ENCODE results near the gene LRG1. TPM values are rescaled to one million over a fixed set of nuclear protein-coding genes. Genes with fewer than 3 reads are reported as not detected.

LRG1 gene
- total and polyA plus RNA-seq, 2 donors = 0.52 to 2.1 TPM

- Histone ChIP-seq H3K9me3 (ENCODE audit: control insufficient read depth in 2 of 2, insufficient read depth in 1 of 2, low read length in 1 of 2) (peaks cover 1 to 10% of the 10 kb centered on the region in 2 donors), H3K36me3 (ENCODE audit: control insufficient read depth in 2 of 2, insufficient read depth in 2 of 2, low read length in 1 of 2) (no peaks in the 10 kb centered on the region), H3K4me1 (ENCODE audit: control insufficient read depth in 2 of 2, insufficient read depth in 2 of 2, low read length in 2 of 2) (peaks cover 0 to 4% of the 10 kb centered on the region in 2 donors), H3K27me3 (ENCODE audit: control insufficient read depth in 2 of 2, insufficient read depth in 1 of 2, low read length in 1 of 2) (peaks cover 39 to 76% of the 10 kb centered on the region in 2 donors), H3K27ac (ENCODE audit: low read depth in 1 of 2, low read length in 1 of 2) (no peak overlapping the region), H3K4me3 (ENCODE audit: low read length in 2 of 2) (no peak overlapping the region)
- DNase-seq (ENCODE audit: low read depth in 6 of 9, low spot score in 9 of 9) = peak in 3 of 9 donors; percentile 37 to 46 (median 42)
- 62% methylated on average over 17 of the region's 17 CpGs for WGBS
These were observed 36.4 kb upstream of the LRG1 start for GRCh38 chr19:4576016-4576933.

- no peak overlapping the region for H3K27ac ChIP-seq (ENCODE audit: low read depth in 1 of 2, low read length in 1 of 2)
- peaks cover 0 to 2% of the 10 kb centered on the region in 2 donors for H3K4me1 ChIP-seq (ENCODE audit: control insufficient read depth in 2 of 2, insufficient read depth in 2 of 2, low read length in 2 of 2)
These were observed 35.6 kb upstream of the LRG1 start for GRCh38 chr19:4575267-4576015.

DNA sequence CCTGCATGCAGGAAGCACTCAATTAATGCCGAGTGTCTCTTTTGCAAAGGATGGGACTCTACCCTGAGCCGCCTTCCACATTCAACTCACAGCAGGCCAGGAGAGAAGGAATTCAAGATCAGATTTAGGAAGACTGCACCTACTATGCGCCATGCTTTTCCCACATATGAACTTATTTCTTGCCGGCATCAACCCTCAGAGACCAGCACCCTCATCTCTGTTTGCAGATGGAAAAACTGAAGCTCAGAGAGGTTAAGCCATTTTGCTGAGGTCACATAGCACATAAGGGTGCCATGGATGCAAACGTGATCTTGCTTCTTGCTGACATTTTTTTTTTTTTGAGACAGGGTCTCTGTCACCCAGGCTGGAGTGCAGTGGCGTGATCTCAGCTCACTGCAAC, 33.8 kb upstream of the LRG1 start:
- H3K27me3 ChIP-seq (ENCODE audit: control insufficient read depth in 2 of 2, insufficient read depth in 1 of 2, low read length in 1 of 2) = peaks cover 13 to 50% of the 10 kb centered on the region in 2 donors
- no peaks in the 10 kb centered on the region for H3K4me1 ChIP-seq (ENCODE audit: control insufficient read depth in 2 of 2, insufficient read depth in 2 of 2, low read length in 2 of 2)
- H3K36me3 ChIP-seq (ENCODE audit: control insufficient read depth in 2 of 2, insufficient read depth in 2 of 2, low read length in 1 of 2) = no peaks in the 10 kb centered on the region
- no peak overlapping the region for H3K27ac ChIP-seq (ENCODE audit: low read depth in 1 of 2, low read length in 1 of 2)
- no peak for DNase-seq (ENCODE audit: low read depth in 6 of 9, low spot score in 9 of 9)
- H3K4me3 ChIP-seq (ENCODE audit: low read length in 2 of 2) = no peak overlapping the region
- WGBS = 88% methylated on average over 6 of the region's 6 CpGs
- peaks cover under 1 to 3% of the 10 kb centered on the region in 2 donors for H3K9me3 ChIP-seq (ENCODE audit: control insufficient read depth in 2 of 2, insufficient read depth in 1 of 2, low read length in 1 of 2)

More at GRCh38 chr19:4575267-4576015, 35.6 kb upstream of the LRG1 start:
- WGBS = 29% methylated on average over 19 of the region's 19 CpGs
- peaks cover 1 to 10% of the 10 kb centered on the region in 2 donors for H3K9me3 ChIP-seq (ENCODE audit: control insufficient read depth in 2 of 2, insufficient read depth in 1 of 2, low read length in 1 of 2)
- no peaks in the 10 kb centered on the region for H3K36me3 ChIP-seq (ENCODE audit: control insufficient read depth in 2 of 2, insufficient read depth in 2 of 2, low read length in 1 of 2)
- H3K4me3 ChIP-seq (ENCODE audit: low read length in 2 of 2) = no peak overlapping the region
- no peak for DNase-seq (ENCODE audit: low read depth in 6 of 9, low spot score in 9 of 9)
- H3K27me3 ChIP-seq (ENCODE audit: control insufficient read depth in 2 of 2, insufficient read depth in 1 of 2, low read length in 1 of 2) = peaks cover 31 to 68% of the 10 kb centered on the region in 2 donors

DNA sequence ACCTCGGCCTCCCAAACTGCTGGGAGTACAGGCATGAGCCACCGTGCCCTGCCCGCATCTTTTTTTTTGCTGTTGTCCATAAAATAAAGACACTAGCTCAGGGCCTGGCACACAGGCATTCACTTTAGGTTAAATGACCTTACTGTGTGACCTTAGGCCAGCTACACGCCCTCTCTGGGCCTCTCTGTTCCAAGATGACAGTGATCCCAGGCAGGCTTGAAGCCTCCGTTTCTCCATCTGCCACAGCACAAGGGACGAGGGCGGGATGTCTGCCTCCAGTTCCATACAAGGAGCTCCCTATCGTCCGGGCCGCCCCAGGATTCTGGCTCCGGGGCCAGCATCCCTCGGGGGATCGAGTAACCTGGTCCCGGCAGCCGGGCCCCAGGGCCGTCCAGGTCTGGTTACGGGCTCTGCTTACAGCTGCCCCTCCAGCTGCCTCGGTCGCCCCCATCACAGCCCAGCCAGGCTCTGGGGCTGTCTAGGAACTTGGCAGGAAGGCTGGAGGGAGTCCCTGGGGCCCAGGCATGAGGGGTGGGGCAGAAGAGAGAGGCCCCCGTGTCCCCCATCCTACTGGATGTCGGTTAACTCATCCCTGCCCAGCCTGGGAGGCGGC, 31.6 kb upstream of the LRG1 start:
- WGBS = 80% methylated on average over 22 of the region's 22 CpGs
- Histone ChIP-seq H3K4me1 (ENCODE audit: control insufficient read depth in 2 of 2, insufficient read depth in 2 of 2, low read length in 2 of 2) (peaks cover 0 to 5% of the 10 kb centered on the region in 2 donors), H3K4me3 (ENCODE audit: low read length in 2 of 2) (no peak overlapping the region), H3K27me3 (ENCODE audit: control insufficient read depth in 2 of 2, insufficient read depth in 1 of 2, low read length in 1 of 2) (peaks cover 7 to 30% of the 10 kb centered on the region in 2 donors), H3K9me3 (ENCODE audit: control insufficient read depth in 2 of 2, insufficient read depth in 1 of 2, low read length in 1 of 2) (peaks cover 0 to 3% of the 10 kb centered on the region in 2 donors), H3K27ac (ENCODE audit: low read depth in 1 of 2, low read length in 1 of 2) (no peak overlapping the region), H3K36me3 (ENCODE audit: control insufficient read depth in 2 of 2, insufficient read depth in 2 of 2, low read length in 1 of 2) (no peaks in the 10 kb centered on the region)
- DNase-seq (ENCODE audit: low read depth in 6 of 9, low spot score in 9 of 9) = no peak

DNA sequence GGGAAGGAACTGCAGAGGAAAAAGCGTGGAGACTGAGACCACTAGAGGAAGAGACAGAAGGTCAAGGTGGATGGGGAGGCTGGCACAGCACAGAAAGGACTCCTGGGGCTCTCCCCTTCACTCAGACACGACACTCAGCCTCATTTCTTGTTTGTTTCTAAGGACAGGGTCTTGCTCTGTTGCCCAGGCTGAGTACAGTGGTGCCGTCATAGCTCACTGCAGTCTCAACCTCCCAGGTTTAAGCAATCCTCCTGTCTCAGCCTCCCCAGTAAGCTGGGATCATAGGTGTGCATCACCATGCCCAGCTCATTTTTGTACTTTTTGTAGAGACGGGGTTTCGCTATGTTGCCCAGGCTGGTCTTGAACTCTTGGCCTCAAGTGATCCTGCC, 31.1 kb upstream of the LRG1 start:
- 92% methylated on average over 5 of the region's 5 CpGs for WGBS
- H3K36me3 ChIP-seq (ENCODE audit: control insufficient read depth in 2 of 2, insufficient read depth in 2 of 2, low read length in 1 of 2) = no peaks in the 10 kb centered on the region
- no peak for DNase-seq (ENCODE audit: low read depth in 6 of 9, low spot score in 9 of 9)
- H3K27me3 ChIP-seq (ENCODE audit: control insufficient read depth in 2 of 2, insufficient read depth in 1 of 2, low read length in 1 of 2) = peaks cover 7 to 25% of the 10 kb centered on the region in 2 donors
- no peak overlapping the region for H3K27ac ChIP-seq (ENCODE audit: low read depth in 1 of 2, low read length in 1 of 2)
- no peak overlapping the region for H3K4me3 ChIP-seq (ENCODE audit: low read length in 2 of 2)
- peaks cover 0 to 5% of the 10 kb centered on the region in 2 donors for H3K4me1 ChIP-seq (ENCODE audit: control insufficient read depth in 2 of 2, insufficient read depth in 2 of 2, low read length in 2 of 2)
- no peaks in the 10 kb centered on the region for H3K9me3 ChIP-seq (ENCODE audit: control insufficient read depth in 2 of 2, insufficient read depth in 1 of 2, low read length in 1 of 2)

- WGBS = 82% methylated on average over 11 of the region's 11 CpGs
- H3K27ac ChIP-seq (ENCODE audit: low read depth in 1 of 2, low read length in 1 of 2) = no peak overlapping the region
- H3K4me1 ChIP-seq (ENCODE audit: control insufficient read depth in 2 of 2, insufficient read depth in 2 of 2, low read length in 2 of 2) = peaks cover 0 to 5% of the 10 kb centered on the region in 2 donors
- H3K27me3 ChIP-seq (ENCODE audit: control insufficient read depth in 2 of 2, insufficient read depth in 1 of 2, low read length in 1 of 2) = peaks cover 7 to 20% of the 10 kb centered on the region in 2 donors
- H3K36me3 ChIP-seq (ENCODE audit: control insufficient read depth in 2 of 2, insufficient read depth in 2 of 2, low read length in 1 of 2) = no peaks in the 10 kb centered on the region
- no peak for DNase-seq (ENCODE audit: low read depth in 6 of 9, low spot score in 9 of 9)
- H3K4me3 ChIP-seq (ENCODE audit: low read length in 2 of 2) = no peak overlapping the region
- no peaks in the 10 kb centered on the region for H3K9me3 ChIP-seq (ENCODE audit: control insufficient read depth in 2 of 2, insufficient read depth in 1 of 2, low read length in 1 of 2)
These were observed 30.6 kb upstream of the LRG1 start for GRCh38 chr19:4570402-4570801.

- Histone ChIP-seq H3K27me3 (ENCODE audit: control insufficient read depth in 2 of 2, insufficient read depth in 1 of 2, low read length in 1 of 2) (peaks cover 3 to 5% of the 10 kb centered on the region in 2 donors), H3K4me1 (ENCODE audit: control insufficient read depth in 2 of 2, insufficient read depth in 2 of 2, low read length in 2 of 2) (peaks cover 0 to 5% of the 10 kb centered on the region in 2 donors), H3K4me3 (ENCODE audit: low read length in 2 of 2) (no peak overlapping the region), H3K9me3 (ENCODE audit: control insufficient read depth in 2 of 2, insufficient read depth in 1 of 2, low read length in 1 of 2) (no peaks in the 10 kb centered on the region), H3K27ac (ENCODE audit: low read depth in 1 of 2, low read length in 1 of 2) (no peak overlapping the region), H3K36me3 (ENCODE audit: control insufficient read depth in 2 of 2, insufficient read depth in 2 of 2, low read length in 1 of 2) (no peaks in the 10 kb centered on the region)
- 69% methylated on average over 7 of the region's 7 CpGs for WGBS
- no peak for DNase-seq (ENCODE audit: low read depth in 6 of 9, low spot score in 9 of 9)
These were observed 29.1 kb upstream of the LRG1 start for GRCh38 chr19:4568886-4569285.

DNA sequence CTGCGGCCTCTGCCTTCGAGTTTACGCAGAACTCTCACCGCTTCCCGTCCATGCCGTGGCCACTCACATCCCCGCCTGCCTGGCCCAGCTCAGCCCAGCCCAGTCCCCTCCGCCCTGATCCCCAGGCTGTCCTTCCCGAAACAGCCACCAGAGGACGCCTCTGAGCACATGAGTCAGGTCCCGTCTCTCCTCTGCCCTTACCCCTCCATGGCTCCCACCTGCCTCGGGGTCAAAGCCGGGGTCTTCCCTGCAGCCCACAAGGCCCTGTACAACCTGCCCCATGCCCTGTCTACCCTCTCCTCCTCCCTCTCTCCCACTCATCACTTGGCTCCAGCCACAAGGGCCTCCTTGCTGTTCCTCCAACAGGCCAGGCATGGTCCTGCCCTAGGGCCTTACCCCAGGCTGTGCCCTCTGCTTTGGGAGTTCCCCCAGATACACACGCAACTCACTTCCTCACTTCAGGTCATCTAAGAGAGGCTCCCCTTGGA, 27.8 kb upstream of the LRG1 start:
- Histone ChIP-seq H3K9me3 (ENCODE audit: control insufficient read depth in 2 of 2, insufficient read depth in 1 of 2, low read length in 1 of 2) (no peaks in the 10 kb centered on the region), H3K36me3 (ENCODE audit: control insufficient read depth in 2 of 2, insufficient read depth in 2 of 2, low read length in 1 of 2) (no peaks in the 10 kb centered on the region), H3K27ac (ENCODE audit: low read depth in 1 of 2, low read length in 1 of 2) (no peak overlapping the region), H3K4me1 (ENCODE audit: control insufficient read depth in 2 of 2, insufficient read depth in 2 of 2, low read length in 2 of 2) (peaks cover 0 to 5% of the 10 kb centered on the region in 2 donors), H3K27me3 (ENCODE audit: control insufficient read depth in 2 of 2, insufficient read depth in 1 of 2, low read length in 1 of 2) (no peaks in the 10 kb centered on the region), H3K4me3 (ENCODE audit: low read length in 2 of 2) (no peak overlapping the region)
- DNase-seq (ENCODE audit: low read depth in 6 of 9, low spot score in 9 of 9) = peak in 2 of 9 donors; percentile 38 to 41
- WGBS = 78% methylated on average over 14 of the region's 14 CpGs
